GM23338 (cell line): ENCODE data around the gene TARBP1.

Experiments
- CREB1 ChIP-seq: fragments of 250-450 bp; sonication (Bioruptor Pico); IDR thresholded peaks from 2 replicates; pipeline ENCODE4 v1.5.0; 2020; ENCODE audit warnings: low read depth, mild to moderate bottlenecking, moderate library complexity
- EZH2 ChIP-seq: fragments of 200-600 bp; sonication (generic); IDR thresholded peaks from one replicate; pipeline ENCODE4 v1.8.0; 2017; ENCODE audit warnings: antibody characterized with exemption, mild to moderate bottlenecking, low read depth; ENCODE audit not compliant: unreplicated experiment
- EZH2phosphoT487 ChIP-seq: fragments of 200-600 bp; sonication (generic); IDR thresholded peaks from one replicate; pipeline ENCODE4 v1.8.1; 2018; ENCODE audit warnings: antibody characterized with exemption; ENCODE audit not compliant: unreplicated experiment
- JUNB ChIP-seq: IDR thresholded peaks from one replicate; pipeline ENCODE4 v1.6.1; 2016; ENCODE audit warnings: antibody characterized with exemption; ENCODE audit not compliant: unreplicated experiment
- NANOG ChIP-seq: IDR thresholded peaks from 2 replicates; pipeline ENCODE4 v1.6.1; 2016; ENCODE audit warnings: antibody characterized with exemption, borderline replicate concordance
- POLR2AphosphoS5 ChIP-seq: IDR thresholded peaks from 2 replicates; pipeline ENCODE4 v1.6.1; 2016; ENCODE audit warnings: antibody characterized with exemption, low read depth
- STAT1 ChIP-seq: IDR thresholded peaks from one replicate; pipeline ENCODE4 v1.6.1; 2016; ENCODE audit warnings: antibody characterized with exemption; ENCODE audit not compliant: unreplicated experiment
- ZNF114 ChIP-seq: fragments of 250-450 bp; sonication (Bioruptor Pico); IDR thresholded peaks from 2 replicates; pipeline ENCODE4 v1.5.0; 2020; ENCODE audit warnings: mild to moderate bottlenecking, moderate library complexity
- ZNF331 ChIP-seq: fragments of 250-450 bp; sonication (Bioruptor Pico); IDR thresholded peaks from 2 replicates; pipeline ENCODE4 v1.5.0; 2020; ENCODE audit warnings: low read depth, mild to moderate bottlenecking, moderate library complexity
- TF ChIP-seq, protein P1 (sequence below), 2 experiments: fragments of 200-600 bp in 1 of 2; sonication (generic) in 1 of 2; conservative IDR thresholded peaks; 2 replicates each; pipeline versions ENCODE4 v1.5.1 to v1.6.1; 2016 to 2017; ENCODE audit warnings: antibody characterized with exemption in 2 of 2, low read depth in 2 of 2, mild to moderate bottlenecking in 2 of 2, moderate library complexity in 1 of 2
- TF ChIP-seq, protein P2 (sequence below): IDR thresholded peaks from one replicate; pipeline ENCODE4 v1.6.1; 2018; ENCODE audit warnings: antibody characterized with exemption; ENCODE audit not compliant: unreplicated experiment
- TF ChIP-seq, protein P3 (sequence below): IDR thresholded peaks from 2 replicates; pipeline ENCODE4 v1.6.1; 2016; ENCODE audit warnings: antibody characterized with exemption
- TF ChIP-seq, protein P4 (sequence below): fragments of 250-450 bp; sonication (Bioruptor Pico); IDR thresholded peaks from 2 replicates; pipeline ENCODE4 v1.5.0; 2020; ENCODE audit warnings: mild to moderate bottlenecking, moderate library complexity

DNA sequence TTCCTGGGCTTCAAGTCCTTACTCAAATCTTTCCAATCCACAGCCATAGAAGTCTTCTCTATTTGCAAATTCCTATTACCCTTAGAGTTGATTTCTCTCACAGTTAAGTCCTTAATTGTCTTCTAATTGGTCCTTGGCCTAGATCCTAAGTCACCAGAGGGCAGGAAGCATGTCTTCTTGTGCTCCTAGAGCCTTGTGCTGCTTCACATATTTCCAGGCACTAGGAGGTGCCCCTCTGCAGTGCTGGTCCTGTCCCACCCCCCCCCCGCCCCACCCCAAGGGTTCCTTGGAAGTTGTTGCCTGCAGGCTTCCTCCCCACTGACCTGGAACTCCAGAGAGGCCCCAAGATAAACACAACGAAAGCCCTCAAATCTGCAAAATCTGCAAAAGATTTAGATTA, 28.1 kb upstream of the TARBP1 start:
- TF ChIP-seq, protein P1, sequence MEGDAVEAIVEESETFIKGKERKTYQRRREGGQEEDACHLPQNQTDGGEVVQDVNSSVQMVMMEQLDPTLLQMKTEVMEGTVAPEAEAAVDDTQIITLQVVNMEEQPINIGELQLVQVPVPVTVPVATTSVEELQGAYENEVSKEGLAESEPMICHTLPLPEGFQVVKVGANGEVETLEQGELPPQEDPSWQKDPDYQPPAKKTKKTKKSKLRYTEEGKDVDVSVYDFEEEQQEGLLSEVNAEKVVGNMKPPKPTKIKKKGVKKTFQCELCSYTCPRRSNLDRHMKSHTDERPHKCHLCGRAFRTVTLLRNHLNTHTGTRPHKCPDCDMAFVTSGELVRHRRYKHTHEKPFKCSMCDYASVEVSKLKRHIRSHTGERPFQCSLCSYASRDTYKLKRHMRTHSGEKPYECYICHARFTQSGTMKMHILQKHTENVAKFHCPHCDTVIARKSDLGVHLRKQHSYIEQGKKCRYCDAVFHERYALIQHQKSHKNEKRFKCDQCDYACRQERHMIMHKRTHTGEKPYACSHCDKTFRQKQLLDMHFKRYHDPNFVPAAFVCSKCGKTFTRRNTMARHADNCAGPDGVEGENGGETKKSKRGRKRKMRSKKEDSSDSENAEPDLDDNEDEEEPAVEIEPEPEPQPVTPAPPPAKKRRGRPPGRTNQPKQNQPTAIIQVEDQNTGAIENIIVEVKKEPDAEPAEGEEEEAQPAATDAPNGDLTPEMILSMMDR (conservative IDR thresholded peaks at IDR 0.05; ENCODE audit: low read depth in 2 of 2) = peak in 1 of 2 experiments; percentile 50; a peak in 2 of 4 replicates
- TF ChIP-seq EZH2 = no peak
- TF ChIP-seq JUNB = no peak
- TF ChIP-seq POLR2AphosphoS5 = no peak
- TF ChIP-seq, protein P2, sequence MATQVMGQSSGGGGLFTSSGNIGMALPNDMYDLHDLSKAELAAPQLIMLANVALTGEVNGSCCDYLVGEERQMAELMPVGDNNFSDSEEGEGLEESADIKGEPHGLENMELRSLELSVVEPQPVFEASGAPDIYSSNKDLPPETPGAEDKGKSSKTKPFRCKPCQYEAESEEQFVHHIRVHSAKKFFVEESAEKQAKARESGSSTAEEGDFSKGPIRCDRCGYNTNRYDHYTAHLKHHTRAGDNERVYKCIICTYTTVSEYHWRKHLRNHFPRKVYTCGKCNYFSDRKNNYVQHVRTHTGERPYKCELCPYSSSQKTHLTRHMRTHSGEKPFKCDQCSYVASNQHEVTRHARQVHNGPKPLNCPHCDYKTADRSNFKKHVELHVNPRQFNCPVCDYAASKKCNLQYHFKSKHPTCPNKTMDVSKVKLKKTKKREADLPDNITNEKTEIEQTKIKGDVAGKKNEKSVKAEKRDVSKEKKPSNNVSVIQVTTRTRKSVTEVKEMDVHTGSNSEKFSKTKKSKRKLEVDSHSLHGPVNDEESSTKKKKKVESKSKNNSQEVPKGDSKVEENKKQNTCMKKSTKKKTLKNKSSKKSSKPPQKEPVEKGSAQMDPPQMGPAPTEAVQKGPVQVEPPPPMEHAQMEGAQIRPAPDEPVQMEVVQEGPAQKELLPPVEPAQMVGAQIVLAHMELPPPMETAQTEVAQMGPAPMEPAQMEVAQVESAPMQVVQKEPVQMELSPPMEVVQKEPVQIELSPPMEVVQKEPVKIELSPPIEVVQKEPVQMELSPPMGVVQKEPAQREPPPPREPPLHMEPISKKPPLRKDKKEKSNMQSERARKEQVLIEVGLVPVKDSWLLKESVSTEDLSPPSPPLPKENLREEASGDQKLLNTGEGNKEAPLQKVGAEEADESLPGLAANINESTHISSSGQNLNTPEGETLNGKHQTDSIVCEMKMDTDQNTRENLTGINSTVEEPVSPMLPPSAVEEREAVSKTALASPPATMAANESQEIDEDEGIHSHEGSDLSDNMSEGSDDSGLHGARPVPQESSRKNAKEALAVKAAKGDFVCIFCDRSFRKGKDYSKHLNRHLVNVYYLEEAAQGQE = no peak
- TF ChIP-seq EZH2phosphoT487 = no peak
- no peak for TF ChIP-seq NANOG
- no peak for TF ChIP-seq STAT1
- TF ChIP-seq ZNF331 (CRISPR knock-in tag) = no peak
- TF ChIP-seq CREB1 (CRISPR knock-in tag) = no peak
- no peak for TF ChIP-seq ZNF114
- TF ChIP-seq, protein P3, sequence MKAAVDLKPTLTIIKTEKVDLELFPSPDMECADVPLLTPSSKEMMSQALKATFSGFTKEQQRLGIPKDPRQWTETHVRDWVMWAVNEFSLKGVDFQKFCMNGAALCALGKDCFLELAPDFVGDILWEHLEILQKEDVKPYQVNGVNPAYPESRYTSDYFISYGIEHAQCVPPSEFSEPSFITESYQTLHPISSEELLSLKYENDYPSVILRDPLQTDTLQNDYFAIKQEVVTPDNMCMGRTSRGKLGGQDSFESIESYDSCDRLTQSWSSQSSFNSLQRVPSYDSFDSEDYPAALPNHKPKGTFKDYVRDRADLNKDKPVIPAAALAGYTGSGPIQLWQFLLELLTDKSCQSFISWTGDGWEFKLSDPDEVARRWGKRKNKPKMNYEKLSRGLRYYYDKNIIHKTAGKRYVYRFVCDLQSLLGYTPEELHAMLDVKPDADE = no peak
- TF ChIP-seq, protein P4, sequence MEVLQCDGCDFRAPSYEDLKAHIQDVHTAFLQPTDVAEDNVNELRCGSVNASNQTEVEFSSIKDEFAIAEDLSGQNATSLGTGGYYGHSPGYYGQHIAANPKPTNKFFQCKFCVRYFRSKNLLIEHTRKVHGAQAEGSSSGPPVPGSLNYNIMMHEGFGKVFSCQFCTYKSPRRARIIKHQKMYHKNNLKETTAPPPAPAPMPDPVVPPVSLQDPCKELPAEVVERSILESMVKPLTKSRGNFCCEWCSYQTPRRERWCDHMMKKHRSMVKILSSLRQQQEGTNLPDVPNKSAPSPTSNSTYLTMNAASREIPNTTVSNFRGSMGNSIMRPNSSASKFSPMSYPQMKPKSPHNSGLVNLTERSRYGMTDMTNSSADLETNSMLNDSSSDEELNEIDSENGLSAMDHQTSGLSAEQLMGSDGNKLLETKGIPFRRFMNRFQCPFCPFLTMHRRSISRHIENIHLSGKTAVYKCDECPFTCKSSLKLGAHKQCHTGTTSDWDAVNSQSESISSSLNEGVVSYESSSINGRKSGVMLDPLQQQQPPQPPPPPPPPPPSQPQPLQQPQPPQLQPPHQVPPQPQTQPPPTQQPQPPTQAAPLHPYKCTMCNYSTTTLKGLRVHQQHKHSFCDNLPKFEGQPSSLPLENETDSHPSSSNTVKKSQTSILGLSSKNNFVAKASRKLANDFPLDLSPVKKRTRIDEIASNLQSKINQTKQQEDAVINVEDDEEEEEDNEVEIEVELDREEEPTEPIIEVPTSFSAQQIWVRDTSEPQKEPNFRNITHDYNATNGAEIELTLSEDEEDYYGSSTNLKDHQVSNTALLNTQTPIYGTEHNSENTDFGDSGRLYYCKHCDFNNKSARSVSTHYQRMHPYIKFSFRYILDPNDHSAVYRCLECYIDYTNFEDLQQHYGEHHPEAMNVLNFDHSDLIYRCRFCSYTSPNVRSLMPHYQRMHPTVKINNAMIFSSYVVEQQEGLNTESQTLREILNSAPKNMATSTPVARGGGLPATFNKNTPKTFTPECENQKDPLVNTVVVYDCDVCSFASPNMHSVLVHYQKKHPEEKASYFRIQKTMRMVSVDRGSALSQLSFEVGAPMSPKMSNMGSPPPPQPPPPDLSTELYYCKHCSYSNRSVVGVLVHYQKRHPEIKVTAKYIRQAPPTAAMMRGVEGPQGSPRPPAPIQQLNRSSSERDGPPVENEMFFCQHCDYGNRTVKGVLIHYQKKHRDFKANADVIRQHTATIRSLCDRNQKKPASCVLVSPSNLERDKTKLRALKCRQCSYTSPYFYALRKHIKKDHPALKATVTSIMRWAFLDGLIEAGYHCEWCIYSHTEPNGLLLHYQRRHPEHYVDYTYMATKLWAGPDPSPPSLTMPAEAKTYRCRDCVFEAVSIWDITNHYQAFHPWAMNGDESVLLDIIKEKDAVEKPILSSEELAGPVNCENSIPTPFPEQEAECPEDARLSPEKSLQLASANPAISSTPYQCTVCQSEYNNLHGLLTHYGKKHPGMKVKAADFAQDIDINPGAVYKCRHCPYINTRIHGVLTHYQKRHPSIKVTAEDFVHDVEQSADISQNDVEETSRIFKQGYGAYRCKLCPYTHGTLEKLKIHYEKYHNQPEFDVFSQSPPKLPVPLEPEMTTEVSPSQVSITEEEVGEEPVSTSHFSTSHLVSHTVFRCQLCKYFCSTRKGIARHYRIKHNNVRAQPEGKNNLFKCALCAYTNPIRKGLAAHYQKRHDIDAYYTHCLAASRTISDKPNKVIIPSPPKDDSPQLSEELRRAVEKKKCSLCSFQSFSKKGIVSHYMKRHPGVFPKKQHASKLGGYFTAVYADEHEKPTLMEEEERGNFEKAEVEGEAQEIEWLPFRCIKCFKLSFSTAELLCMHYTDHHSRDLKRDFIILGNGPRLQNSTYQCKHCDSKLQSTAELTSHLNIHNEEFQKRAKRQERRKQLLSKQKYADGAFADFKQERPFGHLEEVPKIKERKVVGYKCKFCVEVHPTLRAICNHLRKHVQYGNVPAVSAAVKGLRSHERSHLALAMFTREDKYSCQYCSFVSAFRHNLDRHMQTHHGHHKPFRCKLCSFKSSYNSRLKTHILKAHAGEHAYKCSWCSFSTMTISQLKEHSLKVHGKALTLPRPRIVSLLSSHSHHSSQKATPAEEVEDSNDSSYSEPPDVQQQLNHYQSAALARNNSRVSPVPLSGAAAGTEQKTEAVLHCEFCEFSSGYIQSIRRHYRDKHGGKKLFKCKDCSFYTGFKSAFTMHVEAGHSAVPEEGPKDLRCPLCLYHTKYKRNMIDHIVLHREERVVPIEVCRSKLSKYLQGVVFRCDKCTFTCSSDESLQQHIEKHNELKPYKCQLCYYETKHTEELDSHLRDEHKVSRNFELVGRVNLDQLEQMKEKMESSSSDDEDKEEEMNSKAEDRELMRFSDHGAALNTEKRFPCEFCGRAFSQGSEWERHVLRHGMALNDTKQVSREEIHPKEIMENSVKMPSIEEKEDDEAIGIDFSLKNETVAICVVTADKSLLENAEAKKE (CRISPR knock-in tag) = no peak
